Spleen (tissue), 13 donors: Measurements from ENCODE around the gene NAA15. TPM values are rescaled to one million over a fixed set of nuclear protein-coding genes. Genes with fewer than 3 reads are reported as not detected.
A peak's percentile ranks its signal among the peaks of the same experiment; 100 is the strongest.
"Not testable (repeated sequence)": the region's sequence is repeated elsewhere in the genome, so short reads cannot be mapped to it uniquely, and the experiment has no call there.

Experiments used
- DNase-seq: peaks from one replicate; pipeline ENCODE4 v3.0.0-alpha.2; 2020
- H3K27ac ChIP-seq, 8 donors: fragments of 200-600 bp; sonication (generic) in 7 of 8; 1 replicate in 4 of 8; 2 replicates in 4 of 8; pipeline versions ENCODE4 v1.5.0 to v1.8.0; 2016 to 2021; ENCODE audit warnings: inconsistent platforms in 4 of 8, mild to moderate bottlenecking in 4 of 8, moderate library complexity in 1 of 8
- H3K27me3 ChIP-seq, 7 donors: fragments of 200-600 bp; sonication (generic) in 6 of 7; replicated peaks in 1 of 7; 1 replicate in 4 of 7; 2 replicates in 3 of 7; pipeline versions ENCODE4 v1.5.0 to v1.8.0; 2016 to 2021; ENCODE audit warnings: inconsistent platforms in 3 of 7, mild to moderate bottlenecking in 1 of 7
- H3K36me3 ChIP-seq, 6 donors: fragments of 200-600 bp; sonication (generic) in 5 of 6; 1 replicate in 4 of 6; 2 replicates in 2 of 6; pipeline versions ENCODE4 v1.5.0 to v1.8.0; 2016 to 2021; ENCODE audit warnings: inconsistent platforms in 2 of 6
- H3K4me1 ChIP-seq, 6 donors: fragments of 200-600 bp; sonication (generic) in 5 of 6; 1 replicate in 3 of 6; 2 replicates in 3 of 6; pipeline versions ENCODE4 v1.5.0 to v1.8.0; 2016 to 2021; ENCODE audit warnings: inconsistent platforms in 3 of 6
- H3K4me3 ChIP-seq, 8 donors: fragments of 200-600 bp; sonication (generic) in 7 of 8; 1 replicate in 4 of 8; 2 replicates in 4 of 8; pipeline versions ENCODE4 v1.5.0 to v1.8.0; 2016 to 2021; ENCODE audit warnings: inconsistent platforms in 4 of 8, mild to moderate bottlenecking in 4 of 8, moderate library complexity in 2 of 8
- H3K9me3 ChIP-seq, 8 donors: fragments of 200-600 bp; sonication (generic) in 7 of 8; 1 replicate in 4 of 8; 2 replicates in 4 of 8; pipeline versions ENCODE4 v1.5.0 to v1.8.0; 2016 to 2021; ENCODE audit warnings: inconsistent platforms in 4 of 8
- POLR2A ChIP-seq, 3 donors: fragments of 450-650 bp; IDR thresholded peaks; one replicate each; pipeline ENCODE4 v1.5.1; 2017; ENCODE audit warnings: antibody characterized with exemption in 3 of 3, mild to moderate bottlenecking in 1 of 3
- POLR2AphosphoS5 ChIP-seq, 3 donors: sonication (generic); formaldehyde crosslinking; IDR thresholded peaks; one replicate each; pipeline ENCODE4 v1.5.1; 2017; ENCODE audit warnings: antibody characterized with exemption in 3 of 3
- WGBS, 5 donors: extraction: QIAGEN DNeasy Blood & Tissue Kit in 3 of 5; methylation state at CpG; one replicate each; pipeline versions ENCODE4 v1.1.5 to v1.1.7; 2013 to 2018; 5-methylcytosine and 5-hydroxymethylcytosine counted together
- intact Hi-C: fragments of 100-400 bp; cut with DNase I; formaldehyde crosslinking; loops from one replicate; pipeline ENCODE4 v1.15.0; 2023; ENCODE audit warnings: low total_unique reads
- long read RNA-seq, 2 donors: transcript quantifications; one replicate each; lab custom pipeline, GENCODE V29; 2026
- polyA plus RNA-seq, 3 donors: library from polyadenylated mRNA; stranded (reverse); fragments of 200-250 nt; gene quantifications; one replicate each; pipeline ENCODE4 v1.2.1, GENCODE V29; 2013
- total RNA-seq, 7 donors: library from RNA; depleted of rRNA in 3 of 7; stranded (reverse); fragments of >200 nt in 3 of 7; fragmentation: NEBNext Ultra II Directional in 4 of 7; extraction: Animal tissue kit (Norgen Biotek cat#: 25700) in 4 of 7; gene quantifications; one replicate each; pipeline versions ENCODE4 v1.1.0 to v1.2.1, GENCODE V29; 2016 to 2021
- TF ChIP-seq, protein P1 (sequence below), 11 experiments: fragments of 200-600 bp in 7 of 11; fragments of 450-650 bp in 4 of 11; sonication (generic) in 4 of 11; IDR thresholded peaks in 8 of 11; conservative IDR thresholded peaks in 3 of 11; 1 replicate in 7 of 11; 2 replicates in 4 of 11; pipeline versions ENCODE4 v1.4.0 to v1.8.0; 2016 to 2021; ENCODE audit warnings: antibody characterized with exemption in 11 of 11, inconsistent platforms in 4 of 11, mild to moderate bottlenecking in 1 of 11
- donor health status: healthy with polysubstance abuse.
- donor health status: DM: no; HTN: no; CAD: no; lungs with moderate emphysema.
- donor health status: DM: no; HTN: no; CAD: no.
- donor health status: Bipolar disorder and iron deficiency.
- donor health status: healthy.
- donor health status: DM: no; HTN: no; CAD: no.
- donor health status: DM: yes; HTN: yes; CAD: no.

Gene NAA15
- total RNA-seq (10 to 100 TPM; 26.2 to 66.7 (median 41.1) TPM), polyA plus RNA-seq (1 to 10 TPM; 5.4 to 8.3 (median 7.4) TPM)
- long read RNA-seq, donor 1, partial matches to known transcripts, result 14 of 14 reads
- long read RNA-seq, donor 1, other reads (novel, unspliced or antisense), result 0 of 14 reads
- long read RNA-seq, donor 2, result 0 reads

- Histone ChIP-seq H3K4me1 (peaks cover 26 to 80% (median 45%) of the 10 kb centered on the region in 6 donors), H3K9me3 (peaks cover 0 to 5% (median 0%) of the 10 kb centered on the region in 8 donors), H3K27me3 (no peaks in the 10 kb centered on the region), H3K4me3 (peak within 1 kb of the TSS; percentile 70 to 100 (median 94)), H3K27ac (peak within 1 kb of the TSS; percentile 90 to 96 (median 94)), H3K36me3 (peaks cover 0 to 20% (median 0%) of the 10 kb centered on the region in 6 donors)
- WGBS, 5 donors, result 0 to 1% (median 0%) methylated on average over 41 to 61 of the region's 61 CpGs
- TF ChIP-seq POLR2AphosphoS5 (IDR thresholded peaks at IDR 0.05), result peak; percentile 96 to 98 (median 98)
- TF ChIP-seq POLR2A (IDR thresholded peaks at IDR 0.05), result peak; percentile 44 to 83 (median 60)
- TF ChIP-seq, protein P1, sequence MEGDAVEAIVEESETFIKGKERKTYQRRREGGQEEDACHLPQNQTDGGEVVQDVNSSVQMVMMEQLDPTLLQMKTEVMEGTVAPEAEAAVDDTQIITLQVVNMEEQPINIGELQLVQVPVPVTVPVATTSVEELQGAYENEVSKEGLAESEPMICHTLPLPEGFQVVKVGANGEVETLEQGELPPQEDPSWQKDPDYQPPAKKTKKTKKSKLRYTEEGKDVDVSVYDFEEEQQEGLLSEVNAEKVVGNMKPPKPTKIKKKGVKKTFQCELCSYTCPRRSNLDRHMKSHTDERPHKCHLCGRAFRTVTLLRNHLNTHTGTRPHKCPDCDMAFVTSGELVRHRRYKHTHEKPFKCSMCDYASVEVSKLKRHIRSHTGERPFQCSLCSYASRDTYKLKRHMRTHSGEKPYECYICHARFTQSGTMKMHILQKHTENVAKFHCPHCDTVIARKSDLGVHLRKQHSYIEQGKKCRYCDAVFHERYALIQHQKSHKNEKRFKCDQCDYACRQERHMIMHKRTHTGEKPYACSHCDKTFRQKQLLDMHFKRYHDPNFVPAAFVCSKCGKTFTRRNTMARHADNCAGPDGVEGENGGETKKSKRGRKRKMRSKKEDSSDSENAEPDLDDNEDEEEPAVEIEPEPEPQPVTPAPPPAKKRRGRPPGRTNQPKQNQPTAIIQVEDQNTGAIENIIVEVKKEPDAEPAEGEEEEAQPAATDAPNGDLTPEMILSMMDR (IDR thresholded peaks at IDR 0.05 in 8 of 11, conservative IDR thresholded peaks at IDR 0.05 in 3 of 11), result peak in 2 of 11 experiments; percentile 5 to 50
- DNase-seq, result peak; percentile 98
- intact Hi-C loops, result no loop called here
Measured at GRCh38 chr4:139301113-139301820, at the start of gene NAA15. TSS of gene NAA15 (plus strand) at chr4:139301505. CDS start at chr4:139301778, 273 bp downstream.

DNA sequence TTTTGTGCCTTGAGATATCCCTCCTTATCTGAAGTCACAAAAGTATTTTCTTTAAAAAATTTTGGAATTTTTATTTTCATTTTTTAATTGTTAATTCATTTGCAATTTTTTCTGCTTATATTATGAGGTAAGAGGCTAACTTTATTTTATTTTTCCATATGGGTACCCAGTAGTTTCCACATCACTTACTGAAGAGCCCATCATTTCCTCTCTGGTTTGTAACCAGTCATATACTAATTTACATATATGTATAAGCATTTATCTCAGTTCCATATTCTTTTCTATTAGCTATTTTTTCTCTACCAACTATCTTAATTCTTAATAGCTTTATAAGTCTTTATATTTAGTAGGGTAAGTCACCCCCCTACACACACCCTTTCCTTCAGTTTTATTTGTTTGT is 48.3 kb upstream of the NAA15 start:
- H3K9me3 ChIP-seq, result no peaks in the 10 kb centered on the region
- intact Hi-C loops, result no loop called here
- no peak for DNase-seq
- no peak overlapping the region for H3K27ac ChIP-seq
- no peaks in the 10 kb centered on the region for H3K27me3 ChIP-seq
- no peak overlapping the region for H3K4me3 ChIP-seq
- no peaks in the 10 kb centered on the region for H3K4me1 ChIP-seq
- no peaks in the 10 kb centered on the region for H3K36me3 ChIP-seq
- TF ChIP-seq, protein P1 (IDR thresholded peaks at IDR 0.05 in 8 of 11, conservative IDR thresholded peaks at IDR 0.05 in 3 of 11), result no peak
- TF ChIP-seq POLR2A (IDR thresholded peaks at IDR 0.05) (no peak), POLR2AphosphoS5 (IDR thresholded peaks at IDR 0.05) (no peak)

DNA sequence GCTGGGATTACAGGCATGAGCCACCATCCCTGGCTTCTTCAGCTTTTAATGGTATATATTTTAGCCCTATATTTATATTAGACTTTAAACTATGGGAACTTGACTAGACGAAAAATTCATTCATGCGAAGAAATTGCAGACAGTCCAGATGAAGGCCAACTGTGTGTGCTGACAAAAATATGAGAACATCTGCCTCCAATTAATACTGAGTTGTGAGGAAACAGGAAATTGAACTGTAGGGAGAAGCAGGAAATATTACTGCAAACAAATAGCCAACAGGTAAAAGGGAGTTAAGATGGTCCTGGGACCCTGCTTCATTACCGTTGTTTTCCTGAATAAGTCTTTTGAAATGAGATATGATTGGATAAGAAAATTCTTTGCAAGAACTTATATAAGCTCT is 47.6 kb upstream of the NAA15 start:
- 74 to 88% (median 84%) methylated on average over 3 of the region's 3 CpGs for WGBS, 5 donors
- TF ChIP-seq POLR2AphosphoS5 (IDR thresholded peaks at IDR 0.05) (no peak), POLR2A (IDR thresholded peaks at IDR 0.05) (no peak)
- TF ChIP-seq, protein P1 (IDR thresholded peaks at IDR 0.05 in 8 of 11, conservative IDR thresholded peaks at IDR 0.05 in 3 of 11), result no peak
- Histone ChIP-seq H3K27me3 (no peaks in the 10 kb centered on the region), H3K4me1 (no peaks in the 10 kb centered on the region), H3K36me3 (no peaks in the 10 kb centered on the region), H3K4me3 (no peak overlapping the region), H3K27ac (no peak overlapping the region), H3K9me3 (no peaks in the 10 kb centered on the region)
- intact Hi-C loops, result no loop called here
- DNase-seq, result no peak

GRCh38 chr4:139255581-139255980 is 45.7 kb upstream of the NAA15 start:
- intact Hi-C loops, H3K36me3 ChIP-seq, H3K27me3 ChIP-seq, H3K9me3 ChIP-seq, DNase-seq, H3K4me3 ChIP-seq, H3K27ac ChIP-seq, H3K4me1 ChIP-seq: not testable (repeated sequence)
- 90 to 94% (median 94%) methylated on average over 6 of the region's 6 CpGs for WGBS, 5 donors
